ENCODE results near the gene THAP10. TPM values are rescaled to one million over a fixed set of nuclear protein-coding genes. Genes with fewer than 3 reads are reported as not detected.

THAP10 gene
- 6.6 and 6.9 TPM in 2 replicates for total RNA-seq

DNA sequence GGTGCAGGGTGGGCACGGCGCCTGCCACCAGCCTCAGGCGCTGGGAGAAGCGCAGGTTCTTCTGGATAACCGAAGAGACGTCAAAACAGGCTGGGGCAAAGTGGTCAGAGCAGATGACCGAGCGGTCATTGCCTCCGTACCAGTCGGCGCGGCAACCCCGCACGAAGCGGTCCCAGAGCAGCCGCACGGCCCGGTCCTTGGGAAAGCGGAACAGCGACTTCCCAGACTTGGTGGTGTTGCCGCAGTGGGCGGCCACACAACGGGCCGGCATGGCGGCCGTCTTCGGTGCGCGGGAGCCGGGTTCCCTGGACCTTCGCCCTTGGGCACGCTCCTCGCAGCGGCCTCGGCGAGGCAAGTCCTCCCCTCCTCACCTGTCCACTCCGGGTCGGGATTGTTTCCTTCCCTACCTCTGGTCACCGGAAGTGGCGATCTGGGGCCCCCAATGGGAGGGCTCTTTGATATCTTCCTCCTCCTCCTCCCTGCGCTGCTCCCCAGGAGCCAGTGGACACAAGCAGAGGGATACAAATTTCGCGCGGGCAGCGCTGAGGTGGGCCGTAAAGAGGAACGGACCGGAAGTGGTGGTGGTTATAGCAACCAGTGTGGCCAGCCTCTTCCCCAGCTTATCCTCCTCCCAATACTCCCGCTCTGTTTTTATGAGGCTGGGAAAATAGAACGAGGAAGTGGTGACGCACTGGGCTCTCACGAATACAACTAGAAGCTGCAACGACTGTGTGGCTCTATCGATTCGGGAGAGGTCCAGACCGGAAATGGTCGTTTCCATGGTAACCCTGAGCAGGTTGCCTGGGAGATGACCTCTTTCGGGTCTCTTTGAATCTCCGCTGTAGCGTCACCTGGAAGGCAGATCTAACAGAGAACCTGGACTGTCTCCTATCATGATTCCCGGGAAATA is at the start of gene THAP10, which contains the start of gene LRRC49:
Gene THAP10, minus strand, starts transcription at position 432 of the 910 bp plus-strand sequence. Its CDS starts 161 bp downstream, at position 271.
Gene LRRC49, plus strand, starts transcription at position 825 of the 910 bp plus-strand sequence. Its CDS starts 69 bp downstream, at position 894.

GRCh38 chr15:70853973-70854665 is 38.1 kb downstream of the THAP10 start, which contains the start of gene LARP6:
Gene LARP6 (minus strand): TSS chr15:70854157. CDS start chr15:70854088, 69 bp downstream.

Other genes with a start within 250 kb of the THAP10 start
- gene UACA, start 128.9 kb downstream of the THAP10 start, total RNA-seq = 108 and 136 TPM in 2 replicates
- gene LARP6, start 38.3 kb downstream of the THAP10 start, total RNA-seq = 95.5 and 109 TPM in 2 replicates
- gene LRRC49, start 393 bp upstream of the THAP10 start, total RNA-seq = 5.5 and 17.5 TPM in 2 replicates
- gene THSD4, start 223.0 kb upstream of the THAP10 start, total RNA-seq = 60.5 and 93.6 TPM in 2 replicates